Right lobe of liver (tissue), 6 donors: ENCODE data around the gene CDHR2. TPM values are rescaled to one million over a fixed set of nuclear protein-coding genes. Genes with fewer than 3 reads are reported as not detected.

Source experiments
- ATAC-seq, 4 donors: fragments of 200-7000 bp; cut with Tn5 transposase; one replicate each; pipeline ENCODE4 v1.9.1; 2020; ENCODE audit warnings: mild to moderate bottlenecking in 4 of 4, moderate library complexity in 4 of 4
- DNase-seq, 3 donors: peaks; one replicate each; pipeline ENCODE4 v3.0.0-alpha.2; 2020
- H3K27ac ChIP-seq, 3 donors: fragments of 200-600 bp; one replicate each; pipeline ENCODE4 v1.8.0; 2022
- H3K27me3 ChIP-seq, 2 donors: fragments of 200-600 bp; one replicate each; pipeline ENCODE4 v1.8.0; 2022
- H3K36me3 ChIP-seq, 4 donors: fragments of 200-600 bp; sonication (generic) in 1 of 4; one replicate each; pipeline versions ENCODE4 v1.5.1 to v1.8.0; 2017 to 2022; ENCODE audit warnings: control low read depth in 1 of 4
- H3K4me1 ChIP-seq, 4 donors: fragments of 200-600 bp; sonication (generic) in 1 of 4; one replicate each; pipeline versions ENCODE4 v1.5.1 to v1.8.0; 2017 to 2022; ENCODE audit warnings: control low read depth in 1 of 4
- H3K4me3 ChIP-seq, 3 donors: fragments of 200-600 bp; one replicate each; pipeline ENCODE4 v1.8.0; 2022
- H3K9me3 ChIP-seq, 4 donors: fragments of 200-600 bp; sonication (generic) in 1 of 4; one replicate each; pipeline versions ENCODE4 v1.5.1 to v1.8.0; 2017 to 2022; ENCODE audit warnings: control low read depth in 1 of 4
- POLR2A ChIP-seq: fragments of 450-650 bp; IDR thresholded peaks from one replicate; pipeline ENCODE4 v1.6.1; 2017; ENCODE audit warnings: antibody characterized with exemption, mild to moderate bottlenecking
- WGBS: methylation state at CpG from one replicate; pipeline ENCODE4 v1.1.6; 2018; ENCODE audit warnings: low coverage, low lambda C conversion rate; ENCODE audit not compliant: insufficient coverage; ENCODE audit errors: missing lambda C conversion rate; 5-methylcytosine and 5-hydroxymethylcytosine counted together
- intact Hi-C, 2 donors: fragments of 100-400 bp; cut with DNase I; formaldehyde crosslinking; loops; one replicate each; pipeline versions ENCODE4 v1.11.2 to v1.14.1; 2022
- total RNA-seq, 6 experiments: library from RNA; depleted of rRNA in 2 of 6; stranded (reverse); fragments of >200 nt in 2 of 6; fragmentation: NEBNext Ultra II Directional in 3 of 6; extraction: Animal tissue kit (Norgen Biotek cat#: 25700) in 3 of 6; gene quantifications; one replicate each; pipeline versions ENCODE4 v1.1.0 to v1.2.4, GENCODE V29; 2016 to 2023
- TF ChIP-seq, protein P1 (sequence below), 4 donors: fragments of 200-600 bp in 3 of 4; fragments of 450-650 bp in 1 of 4; IDR thresholded peaks; one replicate each; pipeline versions ENCODE4 v1.5.1 to v1.8.0; 2016 to 2022; ENCODE audit warnings: antibody characterized with exemption in 4 of 4, mild to moderate bottlenecking in 2 of 4
- donor health status: DM: no; HTN: yes; CAD: no.
- donor health status: DM: no; HTN: no; CAD: no.
- donor health status: DM: no; HTN: no; CAD: no.
- donor health status: DM: no; HTN: yes; CAD: no.
- donor health status: DM: no; HTN: yes; CAD: no.

Gene CDHR2
- total RNA-seq, 6 experiments from 2014 or later = 6.8 to 89.2 (median 41.2) TPM

GRCh38 chr5:176543428-176544182, 5.5 kb upstream of the CDHR2 start:
- intact Hi-C loops = no loop called here
- ATAC-seq = peak; percentile 72 to 84 (median 82)
- no peaks in the 10 kb centered on the region for H3K36me3 ChIP-seq
- no peaks in the 10 kb centered on the region for H3K4me1 ChIP-seq
- peak overlapping the region; percentile 54 to 66 (median 63) for H3K4me3 ChIP-seq
- 0% methylated on average over 20 of the region's 63 CpGs for WGBS
- peak overlapping the region; percentile 30 to 63 (median 60) for H3K27ac ChIP-seq
- H3K27me3 ChIP-seq = no peaks in the 10 kb centered on the region
- DNase-seq = peak; percentile 71 to 81 (median 81)
- TF ChIP-seq POLR2A = peak; percentile 48
- TF ChIP-seq, protein P1, sequence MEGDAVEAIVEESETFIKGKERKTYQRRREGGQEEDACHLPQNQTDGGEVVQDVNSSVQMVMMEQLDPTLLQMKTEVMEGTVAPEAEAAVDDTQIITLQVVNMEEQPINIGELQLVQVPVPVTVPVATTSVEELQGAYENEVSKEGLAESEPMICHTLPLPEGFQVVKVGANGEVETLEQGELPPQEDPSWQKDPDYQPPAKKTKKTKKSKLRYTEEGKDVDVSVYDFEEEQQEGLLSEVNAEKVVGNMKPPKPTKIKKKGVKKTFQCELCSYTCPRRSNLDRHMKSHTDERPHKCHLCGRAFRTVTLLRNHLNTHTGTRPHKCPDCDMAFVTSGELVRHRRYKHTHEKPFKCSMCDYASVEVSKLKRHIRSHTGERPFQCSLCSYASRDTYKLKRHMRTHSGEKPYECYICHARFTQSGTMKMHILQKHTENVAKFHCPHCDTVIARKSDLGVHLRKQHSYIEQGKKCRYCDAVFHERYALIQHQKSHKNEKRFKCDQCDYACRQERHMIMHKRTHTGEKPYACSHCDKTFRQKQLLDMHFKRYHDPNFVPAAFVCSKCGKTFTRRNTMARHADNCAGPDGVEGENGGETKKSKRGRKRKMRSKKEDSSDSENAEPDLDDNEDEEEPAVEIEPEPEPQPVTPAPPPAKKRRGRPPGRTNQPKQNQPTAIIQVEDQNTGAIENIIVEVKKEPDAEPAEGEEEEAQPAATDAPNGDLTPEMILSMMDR (IDR thresholded peaks at IDR 0.05) = no peak
- no peaks in the 10 kb centered on the region for H3K9me3 ChIP-seq

DNA sequence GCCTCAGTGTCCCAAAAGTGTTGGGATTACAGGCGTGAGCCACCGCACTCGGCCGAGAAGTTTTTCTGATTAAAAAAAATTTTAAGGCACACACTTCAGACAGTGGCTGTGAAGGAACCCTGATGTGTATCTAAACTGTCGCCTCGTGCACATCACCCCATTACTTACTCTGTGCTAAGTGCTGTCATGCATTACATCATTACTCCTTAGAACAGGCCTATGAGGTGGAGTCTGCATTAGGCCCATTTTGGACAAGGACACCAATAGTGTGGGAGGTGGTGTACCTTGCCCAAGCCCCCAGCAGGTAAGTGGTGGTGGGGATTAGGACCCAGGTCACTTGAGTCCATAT, 3.8 kb upstream of the CDHR2 start:
- no peaks in the 10 kb centered on the region for H3K36me3 ChIP-seq
- no peak overlapping the region for H3K27ac ChIP-seq
- H3K4me1 ChIP-seq = peaks cover 0 to 9% (median 0%) of the 10 kb centered on the region in 4 donors
- no peak for TF ChIP-seq POLR2A
- DNase-seq (no peak), ATAC-seq (no peak)
- 94% methylated on average over 6 of the region's 6 CpGs for WGBS
- H3K4me3 ChIP-seq = no peak overlapping the region
- H3K27me3 ChIP-seq = no peaks in the 10 kb centered on the region
- intact Hi-C loops = no loop called here
- no peaks in the 10 kb centered on the region for H3K9me3 ChIP-seq

- DNase-seq = peak in 1 of 3 donors; percentile 52
- TF ChIP-seq POLR2A = no peak
- TF ChIP-seq, protein P1 (IDR thresholded peaks at IDR 0.05) = no peak
- Histone ChIP-seq H3K4me3 (no peak overlapping the region), H3K4me1 (peaks cover 0 to 9% (median 0%) of the 10 kb centered on the region in 4 donors), H3K9me3 (no peaks in the 10 kb centered on the region), H3K27ac (no peak overlapping the region), H3K27me3 (no peaks in the 10 kb centered on the region), H3K36me3 (no peaks in the 10 kb centered on the region)
- WGBS = 53% methylated on average over 5 of the region's 13 CpGs
- intact Hi-C loops = no loop called here
- ATAC-seq = peak in 1 of 4 donors; percentile 7
Measured at GRCh38 chr5:176545737-176546509, 3.2 kb upstream of the CDHR2 start.

- no peak for TF ChIP-seq POLR2A
- TF ChIP-seq, protein P1 (IDR thresholded peaks at IDR 0.05) = no peak
- peak in 2 of 4 donors; percentile 9 to 30 for ATAC-seq
- intact Hi-C loops = no loop called here
- Histone ChIP-seq H3K27me3 (no peaks in the 10 kb centered on the region), H3K4me3 (no peak overlapping the region), H3K9me3 (no peaks in the 10 kb centered on the region), H3K36me3 (no peaks in the 10 kb centered on the region), H3K27ac (no peak overlapping the region), H3K4me1 (peaks cover 0 to 9% (median 0%) of the 10 kb centered on the region in 4 donors)
- DNase-seq = no peak
- WGBS = 52% methylated on average over 7 of the region's 8 CpGs
Measured at GRCh38 chr5:176547802-176548201, 1.3 kb upstream of the CDHR2 start.

- H3K4me3 ChIP-seq = no peak overlapping the region
- DNase-seq (peak in 1 of 3 donors; percentile 69), ATAC-seq (peak; percentile 39 to 60 (median 48))
- no peaks in the 10 kb centered on the region for H3K27me3 ChIP-seq
- H3K9me3 ChIP-seq = no peaks in the 10 kb centered on the region
- 50% methylated on average over 2 of the region's 7 CpGs for WGBS
- no peak for TF ChIP-seq POLR2A
- TF ChIP-seq, protein P1 (IDR thresholded peaks at IDR 0.05) = no peak
- peaks cover 0 to 9% (median 0%) of the 10 kb centered on the region in 4 donors for H3K4me1 ChIP-seq
- intact Hi-C loops = no loop called here
- H3K27ac ChIP-seq = no peak overlapping the region
- H3K36me3 ChIP-seq = no peaks in the 10 kb centered on the region
Measured at GRCh38 chr5:176549871-176550270, 729 bp downstream of the CDHR2 start.
